SK-N-SH (cell line): ENCODE results near the gene LYZL6.

ENCODE experiments used
- CTCF ChIP-seq: fragments of 200-600 bp; sonication (generic); IDR thresholded peaks from 2 replicates; pipeline ENCODE4 v1.6.1; 2017; ENCODE audit warnings: antibody characterized with exemption, mild to moderate bottlenecking, moderate library complexity
- EP300 ChIP-seq, 2 experiments: IDR thresholded peaks; 2 replicates each; pipeline versions ENCODE4 v1.4.0 to v1.6.1; 2012; ENCODE audit warnings: borderline replicate concordance in 1 of 2, low read depth in 1 of 2, low read length in 1 of 2
- EZH2phosphoT487 ChIP-seq: fragments of 200-600 bp; sonication (generic); IDR thresholded peaks from 2 replicates; pipeline ENCODE4 v1.6.1; 2017; ENCODE audit warnings: low read depth, mixed run types, mild to moderate bottlenecking, antibody characterized with exemption, moderate library complexity, borderline replicate concordance
- GABPA ChIP-seq: IDR thresholded peaks from 2 replicates; pipeline ENCODE4 v1.4.0; 2012; ENCODE audit warnings: low read depth, mild to moderate bottlenecking
- NFIC ChIP-seq: IDR thresholded peaks from 2 replicates; pipeline ENCODE4 v1.4.0; 2012; ENCODE audit warnings: borderline replicate concordance
- POLR2AphosphoS5 ChIP-seq: IDR thresholded peaks from 2 replicates; pipeline ENCODE4 v1.6.1; 2012; ENCODE audit warnings: low read depth, low read length
- RAD21 ChIP-seq: IDR thresholded peaks from 2 replicates; pipeline ENCODE4 v1.6.1; 2012; ENCODE audit warnings: mild to moderate bottlenecking, low read length
- REST ChIP-seq: IDR thresholded peaks from 2 replicates; pipeline ENCODE4 v1.6.1; 2012; ENCODE audit warnings: mild to moderate bottlenecking, low read depth, low read length, moderate library complexity
- SIN3A ChIP-seq: IDR thresholded peaks from 2 replicates; pipeline ENCODE4 v1.6.1; 2012; ENCODE audit warnings: low read depth, mild to moderate bottlenecking, low read length, moderate library complexity, borderline replicate concordance
- TAF1 ChIP-seq: IDR thresholded peaks from 2 replicates; pipeline ENCODE4 v1.6.1; 2012; ENCODE audit warnings: low read depth, mild to moderate bottlenecking, low read length, moderate library complexity, borderline replicate concordance

GRCh38 chr17:35982409-35983191 is 39.1 kb upstream of the LYZL6 start:
- TF ChIP-seq REST (no peak), SIN3A (no peak), CTCF (no peak), POLR2AphosphoS5 (no peak), RAD21 (no peak), EP300 (IDR thresholded peaks at IDR 0.05; ENCODE audit: borderline replicate concordance in 1 of 2, low read depth in 1 of 2, low read length in 1 of 2) (no peak), NFIC (no peak), GABPA (no peak), TAF1 (no peak), EZH2phosphoT487 (no peak)
